Measurements from ENCODE around the gene FREM2.

- TF ChIP-seq EP300 (IDR thresholded peaks at IDR 0.05; ENCODE audit: borderline replicate concordance in 1 of 2, low read depth in 1 of 2, low read length in 1 of 2) (no peak), NFIC (IDR thresholded peaks at IDR 0.05; ENCODE audit: borderline replicate concordance) (no peak), CTCF (IDR thresholded peaks at IDR 0.05) (no peak), GABPA (IDR thresholded peaks at IDR 0.05; ENCODE audit: low read depth) (no peak), JUND (IDR thresholded peaks at IDR 0.05) (no peak), EZH2phosphoT487 (IDR thresholded peaks at IDR 0.05; ENCODE audit: borderline replicate concordance, low read depth) (no peak)
These were observed 97.4 kb downstream of the FREM2 start for GRCh38 chr13:38784036-38784880.
